ENCODE results near the gene MACROD2. TPM values are rescaled to one million over a fixed set of nuclear protein-coding genes. Genes with fewer than 3 reads are reported as not detected.

Gene MACROD2
- polyA plus RNA-seq, 4 donors: 1.00 to 4.8 (median 1.4) TPM

GRCh38 chr20:14422892-14423291, 427.6 kb downstream of the MACROD2 start:
- no peak overlapping the region for H3K27ac ChIP-seq (ENCODE audit: low read depth in 1 of 3, low read length in 2 of 3)
- FAIRE-seq (no peak), DNase-seq (no peak)
- peaks cover 0 to 3% (median 0%) of the 10 kb centered on the region in 3 donors for H3K4me1 ChIP-seq (ENCODE audit: control insufficient read depth in 3 of 3, insufficient read depth in 2 of 3, low read depth in 1 of 3, low read length in 2 of 3)
- WGBS, 3 donors: 38 to 73% (median 60%) methylated on average over 4 of the region's 4 CpGs
- no peaks in the 10 kb centered on the region for H3K36me3 ChIP-seq (ENCODE audit: control insufficient read depth in 3 of 3, insufficient read depth in 2 of 3, low read depth in 1 of 3, low read length in 3 of 3)
- no peak overlapping the region for H3K4me3 ChIP-seq (ENCODE audit: low read depth in 1 of 3, low read length in 3 of 3)
- no peaks in the 10 kb centered on the region for H3K9me3 ChIP-seq (ENCODE audit: control insufficient read depth in 2 of 2, insufficient read depth in 1 of 2, low read depth in 1 of 2, low read length in 1 of 2)
- no peaks in the 10 kb centered on the region for H3K27me3 ChIP-seq (ENCODE audit: control insufficient read depth in 3 of 3, insufficient read depth in 3 of 3, low read length in 3 of 3)

GRCh38 chr20:14431568-14431967, 436.3 kb downstream of the MACROD2 start:
- FAIRE-seq (no peak), DNase-seq (no peak)
- no peaks in the 10 kb centered on the region for H3K27me3 ChIP-seq (ENCODE audit: control insufficient read depth in 3 of 3, insufficient read depth in 3 of 3, low read length in 3 of 3)
- no peaks in the 10 kb centered on the region for H3K9me3 ChIP-seq (ENCODE audit: control insufficient read depth in 2 of 2, insufficient read depth in 1 of 2, low read depth in 1 of 2, low read length in 1 of 2)
- no peak overlapping the region for H3K4me3 ChIP-seq (ENCODE audit: low read depth in 1 of 3, low read length in 3 of 3)
- 70 to 88% (median 86%) methylated on average over 2 of the region's 2 CpGs for WGBS, 3 donors
- no peaks in the 10 kb centered on the region for H3K36me3 ChIP-seq (ENCODE audit: control insufficient read depth in 3 of 3, insufficient read depth in 2 of 3, low read depth in 1 of 3, low read length in 3 of 3)
- H3K27ac ChIP-seq (ENCODE audit: low read depth in 1 of 3, low read length in 2 of 3): no peak overlapping the region
- H3K4me1 ChIP-seq (ENCODE audit: control insufficient read depth in 3 of 3, insufficient read depth in 2 of 3, low read depth in 1 of 3, low read length in 2 of 3): no peaks in the 10 kb centered on the region

GRCh38 chr20:14432085-14432484, 436.8 kb downstream of the MACROD2 start:
- no peak for FAIRE-seq
- no peaks in the 10 kb centered on the region for H3K4me1 ChIP-seq (ENCODE audit: control insufficient read depth in 3 of 3, insufficient read depth in 2 of 3, low read depth in 1 of 3, low read length in 2 of 3)
- H3K36me3 ChIP-seq (ENCODE audit: control insufficient read depth in 3 of 3, insufficient read depth in 2 of 3, low read depth in 1 of 3, low read length in 3 of 3): no peaks in the 10 kb centered on the region
- WGBS, 3 donors: 86 to 94% (median 90%) methylated on average over 4 of the region's 4 CpGs
- H3K27ac ChIP-seq (ENCODE audit: low read depth in 1 of 3, low read length in 2 of 3): no peak overlapping the region
- H3K4me3 ChIP-seq (ENCODE audit: low read depth in 1 of 3, low read length in 3 of 3): no peak overlapping the region
- H3K9me3 ChIP-seq (ENCODE audit: control insufficient read depth in 2 of 2, insufficient read depth in 1 of 2, low read depth in 1 of 2, low read length in 1 of 2): no peaks in the 10 kb centered on the region
- no peak for DNase-seq
- H3K27me3 ChIP-seq (ENCODE audit: control insufficient read depth in 3 of 3, insufficient read depth in 3 of 3, low read length in 3 of 3): no peaks in the 10 kb centered on the region

GRCh38 chr20:14432597-14432996, 437.3 kb downstream of the MACROD2 start:
- Histone ChIP-seq H3K9me3 (ENCODE audit: control insufficient read depth in 2 of 2, insufficient read depth in 1 of 2, low read depth in 1 of 2, low read length in 1 of 2) (no peaks in the 10 kb centered on the region), H3K4me1 (ENCODE audit: control insufficient read depth in 3 of 3, insufficient read depth in 2 of 3, low read depth in 1 of 3, low read length in 2 of 3) (no peaks in the 10 kb centered on the region), H3K27ac (ENCODE audit: low read depth in 1 of 3, low read length in 2 of 3) (no peak overlapping the region), H3K4me3 (ENCODE audit: low read depth in 1 of 3, low read length in 3 of 3) (no peak overlapping the region), H3K27me3 (ENCODE audit: control insufficient read depth in 3 of 3, insufficient read depth in 3 of 3, low read length in 3 of 3) (no peaks in the 10 kb centered on the region), H3K36me3 (ENCODE audit: control insufficient read depth in 3 of 3, insufficient read depth in 2 of 3, low read depth in 1 of 3, low read length in 3 of 3) (no peaks in the 10 kb centered on the region)
- DNase-seq: no peak
- no peak for FAIRE-seq

- H3K4me1 ChIP-seq (ENCODE audit: control insufficient read depth in 3 of 3, insufficient read depth in 2 of 3, low read depth in 1 of 3, low read length in 2 of 3): no peaks in the 10 kb centered on the region
- FAIRE-seq: no peak
- no peak overlapping the region for H3K27ac ChIP-seq (ENCODE audit: low read depth in 1 of 3, low read length in 2 of 3)
- 44 to 67% (median 58%) methylated on average over 1 of the region's 1 CpG for WGBS, 3 donors
- H3K4me3 ChIP-seq (ENCODE audit: low read depth in 1 of 3, low read length in 3 of 3): no peak overlapping the region
- no peaks in the 10 kb centered on the region for H3K36me3 ChIP-seq (ENCODE audit: control insufficient read depth in 3 of 3, insufficient read depth in 2 of 3, low read depth in 1 of 3, low read length in 3 of 3)
- H3K9me3 ChIP-seq (ENCODE audit: control insufficient read depth in 2 of 2, insufficient read depth in 1 of 2, low read depth in 1 of 2, low read length in 1 of 2): no peaks in the 10 kb centered on the region
- no peak for DNase-seq
- no peaks in the 10 kb centered on the region for H3K27me3 ChIP-seq (ENCODE audit: control insufficient read depth in 3 of 3, insufficient read depth in 3 of 3, low read length in 3 of 3)
Measured at GRCh38 chr20:14434384-14435136, 439.2 kb downstream of the MACROD2 start.

GRCh38 chr20:14441201-14441600, 445.9 kb downstream of the MACROD2 start:
- H3K27ac ChIP-seq (ENCODE audit: low read depth in 1 of 3, low read length in 2 of 3): no peak overlapping the region
- no peaks in the 10 kb centered on the region for H3K36me3 ChIP-seq (ENCODE audit: control insufficient read depth in 3 of 3, insufficient read depth in 2 of 3, low read depth in 1 of 3, low read length in 3 of 3)
- no peak for FAIRE-seq
- no peaks in the 10 kb centered on the region for H3K27me3 ChIP-seq (ENCODE audit: control insufficient read depth in 3 of 3, insufficient read depth in 3 of 3, low read length in 3 of 3)
- DNase-seq: no peak
- H3K4me3 ChIP-seq (ENCODE audit: low read depth in 1 of 3, low read length in 3 of 3): no peak overlapping the region
- WGBS, 3 donors: 74 to 88% (median 85%) methylated on average over 4 of the region's 4 CpGs
- no peaks in the 10 kb centered on the region for H3K4me1 ChIP-seq (ENCODE audit: control insufficient read depth in 3 of 3, insufficient read depth in 2 of 3, low read depth in 1 of 3, low read length in 2 of 3)
- H3K9me3 ChIP-seq (ENCODE audit: control insufficient read depth in 2 of 2, insufficient read depth in 1 of 2, low read depth in 1 of 2, low read length in 1 of 2): no peaks in the 10 kb centered on the region

GRCh38 chr20:14444106-14444505, 448.8 kb downstream of the MACROD2 start:
- H3K4me1 ChIP-seq (ENCODE audit: control insufficient read depth in 3 of 3, insufficient read depth in 2 of 3, low read depth in 1 of 3, low read length in 2 of 3): no peaks in the 10 kb centered on the region
- H3K4me3 ChIP-seq (ENCODE audit: low read depth in 1 of 3, low read length in 3 of 3): no peak overlapping the region
- H3K27ac ChIP-seq (ENCODE audit: low read depth in 1 of 3, low read length in 2 of 3): no peak overlapping the region
- H3K36me3 ChIP-seq (ENCODE audit: control insufficient read depth in 3 of 3, insufficient read depth in 2 of 3, low read depth in 1 of 3, low read length in 3 of 3): no peaks in the 10 kb centered on the region
- 67 to 72% (median 69%) methylated on average over 3 of the region's 3 CpGs for WGBS, 3 donors
- DNase-seq: no peak
- no peaks in the 10 kb centered on the region for H3K27me3 ChIP-seq (ENCODE audit: control insufficient read depth in 3 of 3, insufficient read depth in 3 of 3, low read length in 3 of 3)
- FAIRE-seq: no peak
- no peaks in the 10 kb centered on the region for H3K9me3 ChIP-seq (ENCODE audit: control insufficient read depth in 2 of 2, insufficient read depth in 1 of 2, low read depth in 1 of 2, low read length in 1 of 2)

GRCh38 chr20:14445310-14445709, 450.0 kb downstream of the MACROD2 start:
- no peaks in the 10 kb centered on the region for H3K4me1 ChIP-seq (ENCODE audit: control insufficient read depth in 3 of 3, insufficient read depth in 2 of 3, low read depth in 1 of 3, low read length in 2 of 3)
- no peaks in the 10 kb centered on the region for H3K9me3 ChIP-seq (ENCODE audit: control insufficient read depth in 2 of 2, insufficient read depth in 1 of 2, low read depth in 1 of 2, low read length in 1 of 2)
- no peak overlapping the region for H3K27ac ChIP-seq (ENCODE audit: low read depth in 1 of 3, low read length in 2 of 3)
- no peaks in the 10 kb centered on the region for H3K27me3 ChIP-seq (ENCODE audit: control insufficient read depth in 3 of 3, insufficient read depth in 3 of 3, low read length in 3 of 3)
- FAIRE-seq (no peak), DNase-seq (no peak)
- no peaks in the 10 kb centered on the region for H3K36me3 ChIP-seq (ENCODE audit: control insufficient read depth in 3 of 3, insufficient read depth in 2 of 3, low read depth in 1 of 3, low read length in 3 of 3)
- H3K4me3 ChIP-seq (ENCODE audit: low read depth in 1 of 3, low read length in 3 of 3): no peak overlapping the region

GRCh38 chr20:14445902-14446301, 450.6 kb downstream of the MACROD2 start:
- DNase-seq: no peak
- no peaks in the 10 kb centered on the region for H3K27me3 ChIP-seq (ENCODE audit: control insufficient read depth in 3 of 3, insufficient read depth in 3 of 3, low read length in 3 of 3)
- H3K9me3 ChIP-seq (ENCODE audit: control insufficient read depth in 2 of 2, insufficient read depth in 1 of 2, low read depth in 1 of 2, low read length in 1 of 2): no peaks in the 10 kb centered on the region
- no peaks in the 10 kb centered on the region for H3K36me3 ChIP-seq (ENCODE audit: control insufficient read depth in 3 of 3, insufficient read depth in 2 of 3, low read depth in 1 of 3, low read length in 3 of 3)
- no peak for FAIRE-seq
- H3K27ac ChIP-seq (ENCODE audit: low read depth in 1 of 3, low read length in 2 of 3): no peak overlapping the region
- H3K4me3 ChIP-seq (ENCODE audit: low read depth in 1 of 3, low read length in 3 of 3): no peak overlapping the region
- no peaks in the 10 kb centered on the region for H3K4me1 ChIP-seq (ENCODE audit: control insufficient read depth in 3 of 3, insufficient read depth in 2 of 3, low read depth in 1 of 3, low read length in 2 of 3)
